Measurements from ENCODE around the gene TLR4.

TLR4 gene

DNA sequence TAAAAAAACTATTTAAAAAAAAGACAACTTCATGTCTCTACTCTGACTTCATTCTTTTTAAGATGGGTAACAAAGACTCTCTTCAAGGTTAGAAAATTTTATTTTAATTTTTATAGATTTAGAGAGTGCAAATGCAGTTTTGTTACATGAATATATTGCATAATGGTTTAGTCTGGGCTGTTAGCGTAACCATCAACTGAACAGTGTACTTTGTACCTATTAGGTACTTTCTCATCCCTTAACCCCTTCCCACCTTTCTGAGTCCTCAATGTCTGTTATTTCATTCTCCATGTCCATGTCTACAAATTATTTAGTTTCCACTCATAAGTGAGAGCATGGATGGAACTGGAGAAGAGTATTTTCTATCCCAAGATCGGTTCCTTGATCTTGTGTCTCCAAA, 16.8 kb downstream of the TLR4 start:
- H2BK15ac ChIP-seq (replicated peaks; ENCODE audit: low read depth): no peak overlapping the region
- peaks cover 3% of the 10 kb centered on the region for H3K4me1 ChIP-seq (ENCODE audit: control insufficient read depth, low read depth, low read length)
- DNase-seq: no peak
- H3K79me2 ChIP-seq (ENCODE audit: control insufficient read depth, insufficient read depth, low read length): no peaks in the 10 kb centered on the region
- H3K36me3 ChIP-seq (ENCODE audit: control insufficient read depth, insufficient read depth, low read length): no peaks in the 10 kb centered on the region
- no CpG with 5 or more reads among the region's 2 CpGs for WGBS (ENCODE audit: extremely low coverage, insufficient coverage, low lambda C conversion rate)
- H3K4me3 ChIP-seq (ENCODE audit: low read length): no peak overlapping the region
- no peak overlapping the region for H2BK5ac ChIP-seq (ENCODE audit: low read length)
- no peak overlapping the region for H3K4me2 ChIP-seq (ENCODE audit: low read length)
- no peak overlapping the region for H4K5ac ChIP-seq (ENCODE audit: low read length)
- H3K56ac ChIP-seq (ENCODE audit: low read length): no peak overlapping the region
- no peaks in the 10 kb centered on the region for H3K79me1 ChIP-seq (ENCODE audit: low read length)
- no peak overlapping the region for H3K9ac ChIP-seq (ENCODE audit: low read length)
- no peak overlapping the region for H3K23ac ChIP-seq (ENCODE audit: low read length)
- H3K27me3 ChIP-seq (ENCODE audit: insufficient read depth, low read length, poor library complexity): no peaks in the 10 kb centered on the region
- no peak overlapping the region for H3K4ac ChIP-seq (ENCODE audit: low read depth, low read length)
- H3K18ac ChIP-seq (ENCODE audit: low read length): no peak overlapping the region
- no peak overlapping the region for H2BK120ac ChIP-seq (ENCODE audit: low read depth, low read length)
- H3K27ac ChIP-seq (ENCODE audit: low read depth, low read length): no peak overlapping the region
- H4K8ac ChIP-seq (ENCODE audit: low read depth, low read length): no peak overlapping the region
- no peak overlapping the region for H2AK5ac ChIP-seq (ENCODE audit: low read length)

DNA sequence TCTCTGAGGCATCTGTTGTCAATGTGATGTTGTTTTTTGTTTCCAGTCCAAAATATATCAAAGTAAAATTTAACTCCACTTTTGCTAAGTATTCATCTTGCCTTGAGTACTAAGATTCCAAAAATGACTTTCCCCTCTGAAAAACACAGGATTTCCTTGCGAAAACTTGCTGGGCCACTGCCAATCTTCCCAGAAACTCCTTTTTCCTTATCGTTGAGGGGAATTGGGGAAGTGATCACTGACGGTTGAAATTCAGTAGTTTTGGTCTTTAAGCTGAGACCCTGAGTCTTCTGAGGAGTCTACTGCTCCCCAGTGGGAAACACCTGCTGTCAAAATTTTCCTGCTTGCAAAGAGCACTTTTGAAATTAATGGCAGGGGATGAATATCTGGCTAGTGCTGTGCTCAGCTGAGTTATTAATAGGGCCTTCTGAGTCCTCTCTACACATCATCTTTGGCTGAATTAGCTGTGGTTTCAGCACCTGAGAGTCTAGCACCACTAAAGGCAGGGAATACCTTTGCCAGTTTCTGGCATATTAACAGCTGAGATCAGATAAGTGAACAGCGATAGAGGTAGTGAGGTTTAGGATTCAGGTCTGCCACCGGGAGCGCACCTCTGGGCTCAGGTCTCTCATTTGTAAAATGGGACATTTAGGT, 18.0 kb downstream of the TLR4 start:
- H3K4me2 ChIP-seq (ENCODE audit: low read length): no peak overlapping the region
- H3K23ac ChIP-seq (ENCODE audit: low read length): no peak overlapping the region
- H2BK5ac ChIP-seq (ENCODE audit: low read length): no peak overlapping the region
- no peak overlapping the region for H2BK120ac ChIP-seq (ENCODE audit: low read depth, low read length)
- H4K5ac ChIP-seq (ENCODE audit: low read length): no peak overlapping the region
- DNase-seq: no peak
- H3K27ac ChIP-seq (ENCODE audit: low read depth, low read length): no peak overlapping the region
- H3K4me1 ChIP-seq (ENCODE audit: control insufficient read depth, low read depth, low read length): peaks cover 6% of the 10 kb centered on the region
- H3K79me1 ChIP-seq (ENCODE audit: low read length): no peaks in the 10 kb centered on the region
- no peak overlapping the region for H2AK5ac ChIP-seq (ENCODE audit: low read length)
- no peak overlapping the region for H3K56ac ChIP-seq (ENCODE audit: low read length)
- H3K18ac ChIP-seq (ENCODE audit: low read length): no peak overlapping the region
- no peak overlapping the region for H3K9ac ChIP-seq (ENCODE audit: low read length)
- no peak overlapping the region for H3K4ac ChIP-seq (ENCODE audit: low read depth, low read length)
- no peaks in the 10 kb centered on the region for H3K36me3 ChIP-seq (ENCODE audit: control insufficient read depth, insufficient read depth, low read length)
- H4K8ac ChIP-seq (ENCODE audit: low read depth, low read length): no peak overlapping the region
- H3K79me2 ChIP-seq (ENCODE audit: control insufficient read depth, insufficient read depth, low read length): no peaks in the 10 kb centered on the region
- no peaks in the 10 kb centered on the region for H3K27me3 ChIP-seq (ENCODE audit: insufficient read depth, low read length, poor library complexity)
- WGBS (ENCODE audit: extremely low coverage, insufficient coverage, low lambda C conversion rate): no CpG with 5 or more reads among the region's 6 CpGs
- no peak overlapping the region for H2BK15ac ChIP-seq (replicated peaks; ENCODE audit: low read depth)
- no peak overlapping the region for H3K4me3 ChIP-seq (ENCODE audit: low read length)

- H2AK5ac ChIP-seq (ENCODE audit: low read length): no peak overlapping the region
- H2BK120ac ChIP-seq (ENCODE audit: low read depth, low read length): no peak overlapping the region
- no CpG with 5 or more reads among the region's 3 CpGs for WGBS (ENCODE audit: extremely low coverage, insufficient coverage, low lambda C conversion rate)
- H3K36me3 ChIP-seq (ENCODE audit: control insufficient read depth, insufficient read depth, low read length): no peaks in the 10 kb centered on the region
- H4K8ac ChIP-seq (ENCODE audit: low read depth, low read length): no peak overlapping the region
- no peak overlapping the region for H2BK5ac ChIP-seq (ENCODE audit: low read length)
- H3K4me2 ChIP-seq (ENCODE audit: low read length): no peak overlapping the region
- H3K4me3 ChIP-seq (ENCODE audit: low read length): no peak overlapping the region
- peaks cover 6% of the 10 kb centered on the region for H3K4me1 ChIP-seq (ENCODE audit: control insufficient read depth, low read depth, low read length)
- H3K18ac ChIP-seq (ENCODE audit: low read length): no peak overlapping the region
- no peaks in the 10 kb centered on the region for H3K79me2 ChIP-seq (ENCODE audit: control insufficient read depth, insufficient read depth, low read length)
- H3K79me1 ChIP-seq (ENCODE audit: low read length): no peaks in the 10 kb centered on the region
- no peaks in the 10 kb centered on the region for H3K27me3 ChIP-seq (ENCODE audit: insufficient read depth, low read length, poor library complexity)
- no peak overlapping the region for H3K23ac ChIP-seq (ENCODE audit: low read length)
- no peak overlapping the region for H3K27ac ChIP-seq (ENCODE audit: low read depth, low read length)
- no peak overlapping the region for H3K56ac ChIP-seq (ENCODE audit: low read length)
- H3K4ac ChIP-seq (ENCODE audit: low read depth, low read length): no peak overlapping the region
- H2BK15ac ChIP-seq (replicated peaks; ENCODE audit: low read depth): no peak overlapping the region
- no peak for DNase-seq
- H3K9ac ChIP-seq (ENCODE audit: low read length): no peak overlapping the region
- H4K5ac ChIP-seq (ENCODE audit: low read length): no peak overlapping the region
Measured at GRCh38 chr9:117723986-117724625, 19.9 kb downstream of the TLR4 start.

- Histone ChIP-seq H3K4me2 (ENCODE audit: low read length) (no peak overlapping the region), H3K9ac (ENCODE audit: low read length) (no peak overlapping the region), H3K23ac (ENCODE audit: low read length) (peak overlapping the region; percentile 73), H2AK5ac (ENCODE audit: low read length) (peak overlapping the region; percentile 7), H3K4ac (ENCODE audit: low read depth, low read length) (no peak overlapping the region), H3K4me1 (ENCODE audit: control insufficient read depth, low read depth, low read length) (peaks cover 6% of the 10 kb centered on the region), H3K18ac (ENCODE audit: low read length) (no peak overlapping the region), H2BK120ac (ENCODE audit: low read depth, low read length) (no peak overlapping the region), H3K56ac (ENCODE audit: low read length) (no peak overlapping the region), H3K79me1 (ENCODE audit: low read length) (no peaks in the 10 kb centered on the region), H3K27me3 (ENCODE audit: insufficient read depth, low read length, poor library complexity) (no peaks in the 10 kb centered on the region), H2BK5ac (ENCODE audit: low read length) (no peak overlapping the region), H4K5ac (ENCODE audit: low read length) (no peak overlapping the region), H3K4me3 (ENCODE audit: low read length) (no peak overlapping the region), H3K27ac (ENCODE audit: low read depth, low read length) (no peak overlapping the region), H3K79me2 (ENCODE audit: control insufficient read depth, insufficient read depth, low read length) (no peaks in the 10 kb centered on the region), H2BK15ac (replicated peaks; ENCODE audit: low read depth) (no peak overlapping the region), H4K8ac (ENCODE audit: low read depth, low read length) (no peak overlapping the region), H3K36me3 (ENCODE audit: control insufficient read depth, insufficient read depth, low read length) (no peaks in the 10 kb centered on the region)
- WGBS (ENCODE audit: extremely low coverage, insufficient coverage, low lambda C conversion rate): no CpG with 5 or more reads among the region's 2 CpGs
- DNase-seq: no peak
Measured at GRCh38 chr9:117725426-117725887, 21.3 kb downstream of the TLR4 start.

- WGBS (ENCODE audit: extremely low coverage, insufficient coverage, low lambda C conversion rate): no CpG with 5 or more reads among the region's 2 CpGs
- H3K79me1 ChIP-seq (ENCODE audit: low read length): no peaks in the 10 kb centered on the region
Measured at GRCh38 chr9:117729375-117729774, 25.2 kb downstream of the TLR4 start.

More at GRCh38 chr9:117729375-117729774, 25.2 kb downstream of the TLR4 start:
- DNase-seq: no peak
- H3K4me2 ChIP-seq (ENCODE audit: low read length): no peak overlapping the region
- H3K23ac ChIP-seq (ENCODE audit: low read length): no peak overlapping the region
- no peaks in the 10 kb centered on the region for H3K27me3 ChIP-seq (ENCODE audit: insufficient read depth, low read length, poor library complexity)
- no peak overlapping the region for H3K27ac ChIP-seq (ENCODE audit: low read depth, low read length)
- no peak overlapping the region for H2AK5ac ChIP-seq (ENCODE audit: low read length)
- peaks cover 3% of the 10 kb centered on the region for H3K4me1 ChIP-seq (ENCODE audit: control insufficient read depth, low read depth, low read length)
- no peak overlapping the region for H3K56ac ChIP-seq (ENCODE audit: low read length)
- H2BK5ac ChIP-seq (ENCODE audit: low read length): no peak overlapping the region
- H4K8ac ChIP-seq (ENCODE audit: low read depth, low read length): no peak overlapping the region
- no peak overlapping the region for H3K9ac ChIP-seq (ENCODE audit: low read length)
- H3K4me3 ChIP-seq (ENCODE audit: low read length): no peak overlapping the region
- no peaks in the 10 kb centered on the region for H3K79me2 ChIP-seq (ENCODE audit: control insufficient read depth, insufficient read depth, low read length)
- no peak overlapping the region for H4K5ac ChIP-seq (ENCODE audit: low read length)
- no peak overlapping the region for H2BK15ac ChIP-seq (replicated peaks; ENCODE audit: low read depth)
- H2BK120ac ChIP-seq (ENCODE audit: low read depth, low read length): peak overlapping the region; percentile 61
- H3K36me3 ChIP-seq (ENCODE audit: control insufficient read depth, insufficient read depth, low read length): no peaks in the 10 kb centered on the region
- H3K18ac ChIP-seq (ENCODE audit: low read length): no peak overlapping the region
- no peak overlapping the region for H3K4ac ChIP-seq (ENCODE audit: low read depth, low read length)

Measured in mesendoderm (in vitro differentiated cells).